ENCODE results near the gene NDUFC2. TPM values are rescaled to one million over a fixed set of nuclear protein-coding genes. Genes with fewer than 3 reads are reported as not detected.

The NDUFC2 gene
- total and polyA plus RNA-seq, 2 of the 13 experiments (the other 11 are each of a cell fraction or from before 2014, with no cell fraction given) = 256 to 363 TPM

GRCh38 chr11:78022397-78023396, 57.0 kb downstream of the NDUFC2 start, which contains the start of gene KCTD14 (continued):
- TF ChIP-seq YEATS2 (CRISPR knock-in tag; IDR thresholded peaks at IDR 0.05; ENCODE audit: borderline replicate concordance) (no peak), PBX3 (CRISPR knock-in tag; IDR thresholded peaks at IDR 0.05; ENCODE audit: borderline replicate concordance) (no peak), ZBTB40 (IDR thresholded peaks at IDR 0.05) (no peak), ZBTB40 (CRISPR knock-in tag; IDR thresholded peaks at IDR 0.05) (0 out of 2 replicates have a peak, but pooled peaks have one; percentile 26), ZNF160 (CRISPR knock-in tag; IDR thresholded peaks at IDR 0.05) (no peak), ZNF709 (CRISPR knock-in tag; IDR thresholded peaks at IDR 0.05) (0 out of 2 replicates have a peak, but pooled peaks have one; percentile 58), RXRB (CRISPR knock-in tag; IDR thresholded peaks at IDR 0.05; ENCODE audit: borderline replicate concordance) (no peak), ZNF138 (CRISPR knock-in tag; IDR thresholded peaks at IDR 0.05; ENCODE audit: low read depth) (0 out of 2 replicates have a peak, but pooled peaks have one; percentile 32), ZNF766 (CRISPR knock-in tag; IDR thresholded peaks at IDR 0.05; ENCODE audit: borderline replicate concordance) (no peak), ZNF614 (CRISPR knock-in tag; IDR thresholded peaks at IDR 0.05; ENCODE audit: borderline replicate concordance) (0 out of 2 replicates have a peak, but pooled peaks have one; percentile 25), ZNF451 (CRISPR knock-in tag; IDR thresholded peaks at IDR 0.05) (0 out of 2 replicates have a peak, but pooled peaks have one; percentile 63), TFDP1 (CRISPR knock-in tag; IDR thresholded peaks at IDR 0.05; ENCODE audit: borderline replicate concordance) (peak; percentile 83; the same call in 1 of the 2 replicates), ATF7-NPFF (CRISPR knock-in tag; IDR thresholded peaks at IDR 0.05; ENCODE audit: low read depth) (peak; percentile 63; the same call in 1 of the 2 replicates), TARDBP (CRISPR knock-in tag; IDR thresholded peaks at IDR 0.05) (peak; percentile 80), ZNF549 (CRISPR knock-in tag; IDR thresholded peaks at IDR 0.05) (no peak), ZNF563 (CRISPR knock-in tag; IDR thresholded peaks at IDR 0.05) (peak; percentile 73; the same call in 1 of the 2 replicates), ZC3H13 (CRISPR knock-in tag; IDR thresholded peaks at IDR 0.05) (no peak)
